ENCODE measurements around the gene FNIP1. TPM values are rescaled to one million over a fixed set of nuclear protein-coding genes. Genes with fewer than 3 reads are reported as not detected.

FNIP1 gene
- total and polyA plus RNA-seq, 9 of the 15 experiments (the other 6 are each of a cell fraction or from before 2014, with no cell fraction given), result 5.0 to 32.8 (median 18.4) TPM

DNA sequence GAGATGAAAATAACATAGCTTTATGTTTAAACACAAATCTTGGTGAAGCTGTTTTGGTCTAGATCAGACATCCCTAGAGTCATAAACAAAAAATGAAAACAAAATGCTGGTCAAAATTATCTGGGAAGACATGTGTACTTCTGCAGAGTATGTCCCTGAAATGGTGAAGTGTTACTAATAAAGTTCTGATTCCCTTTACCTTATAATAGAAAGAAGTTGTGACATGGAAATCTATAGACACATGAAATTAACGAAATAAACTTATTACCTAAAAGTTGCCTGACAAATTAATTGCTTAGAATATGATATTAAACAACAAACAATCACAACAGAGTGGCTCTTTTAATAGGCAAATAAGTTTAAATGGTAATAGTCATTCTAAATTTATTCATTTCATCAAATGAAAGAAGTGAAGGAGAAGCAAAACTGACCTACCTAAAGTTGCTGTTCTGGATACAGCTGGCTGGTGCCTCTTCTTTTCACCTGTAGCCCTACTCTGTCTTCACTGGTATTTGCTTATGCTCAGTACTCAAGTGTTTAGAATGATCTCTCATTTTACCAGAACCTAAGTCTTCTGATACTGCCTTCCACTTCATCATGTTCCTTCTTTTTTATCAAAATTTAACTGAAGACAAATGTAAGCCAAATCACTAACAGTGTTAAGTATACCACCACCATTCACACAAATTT is 38.8 kb downstream of the FNIP1 start:
- no peak for DNase-seq (ENCODE audit: extremely low read depth in 1 of 4, low spot score in 3 of 4)
- BruUV-seq (replicated peaks), result no TSS peak
- WGBS (ENCODE audit: insufficient coverage, low coverage, missing lambda C conversion rate), result 23% methylated on average over 1 of the region's 1 CpG
- H3K27ac ChIP-seq (ENCODE audit: extremely low read depth, low read depth, low read length), result peak overlapping the region; percentile 50; the same call in 2 of the 3 replicates
- ChIA-PET CTCF (ENCODE audit: low intra/inter-chr PET ratio) (no interaction called here), POLR2A (interaction anchor here (0.6 to 1.6 kb wide), 4 partner anchors 12 to 536 kb away, joined by 3 to 5 read pairs (median 4); no protein-coding TSS in a partner anchor)
- peaks cover 15 to 50% of the 10 kb centered on the region in 2 experiments; a peak in 4 of 5 replicates for H3K4me1 ChIP-seq (replicated peaks in 1 of 2; ENCODE audit: control insufficient read depth in 2 of 2, insufficient read depth in 2 of 2, low read length in 2 of 2)
- no peak for FAIRE-seq
- no peak for TF ChIP-seq RBFOX2 (IDR thresholded peaks at IDR 0.05; ENCODE audit: low read depth, low read length)
- TF ChIP-seq, protein P1, sequence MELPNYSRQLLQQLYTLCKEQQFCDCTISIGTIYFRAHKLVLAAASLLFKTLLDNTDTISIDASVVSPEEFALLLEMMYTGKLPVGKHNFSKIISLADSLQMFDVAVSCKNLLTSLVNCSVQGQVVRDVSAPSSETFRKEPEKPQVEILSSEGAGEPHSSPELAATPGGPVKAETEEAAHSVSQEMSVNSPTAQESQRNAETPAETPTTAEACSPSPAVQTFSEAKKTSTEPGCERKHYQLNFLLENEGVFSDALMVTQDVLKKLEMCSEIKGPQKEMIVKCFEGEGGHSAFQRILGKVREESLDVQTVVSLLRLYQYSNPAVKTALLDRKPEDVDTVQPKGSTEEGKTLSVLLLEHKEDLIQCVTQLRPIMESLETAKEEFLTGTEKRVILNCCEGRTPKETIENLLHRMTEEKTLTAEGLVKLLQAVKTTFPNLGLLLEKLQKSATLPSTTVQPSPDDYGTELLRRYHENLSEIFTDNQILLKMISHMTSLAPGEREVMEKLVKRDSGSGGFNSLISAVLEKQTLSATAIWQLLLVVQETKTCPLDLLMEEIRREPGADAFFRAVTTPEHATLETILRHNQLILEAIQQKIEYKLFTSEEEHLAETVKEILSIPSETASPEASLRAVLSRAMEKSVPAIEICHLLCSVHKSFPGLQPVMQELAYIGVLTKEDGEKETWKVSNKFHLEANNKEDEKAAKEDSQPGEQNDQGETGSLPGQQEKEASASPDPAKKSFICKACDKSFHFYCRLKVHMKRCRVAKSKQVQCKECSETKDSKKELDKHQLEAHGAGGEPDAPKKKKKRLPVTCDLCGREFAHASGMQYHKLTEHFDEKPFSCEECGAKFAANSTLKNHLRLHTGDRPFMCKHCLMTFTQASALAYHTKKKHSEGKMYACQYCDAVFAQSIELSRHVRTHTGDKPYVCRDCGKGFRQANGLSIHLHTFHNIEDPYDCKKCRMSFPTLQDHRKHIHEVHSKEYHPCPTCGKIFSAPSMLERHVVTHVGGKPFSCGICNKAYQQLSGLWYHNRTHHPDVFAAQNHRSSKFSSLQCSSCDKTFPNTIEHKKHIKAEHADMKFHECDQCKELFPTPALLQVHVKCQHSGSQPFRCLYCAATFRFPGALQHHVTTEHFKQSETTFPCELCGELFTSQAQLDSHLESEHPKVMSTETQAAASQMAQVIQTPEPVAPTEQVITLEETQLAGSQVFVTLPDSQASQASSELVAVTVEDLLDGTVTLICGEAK (IDR thresholded peaks at IDR 0.05), result peak; percentile 86
- TF ChIP-seq, protein P1 (CRISPR knock-in tag; IDR thresholded peaks at IDR 0.05), result peak; percentile 50; the same call in 1 of the 2 replicates
- H2AFZ ChIP-seq (ENCODE audit: low read depth, low read length), result no peak overlapping the region
- peaks cover 16% of the 10 kb centered on the region; the same call in 1 of the 2 replicates for H4K20me1 ChIP-seq (replicated peaks; ENCODE audit: control insufficient read depth, insufficient read depth, low read length)
- intact Hi-C loops (cut with micrococcal nuclease), result no loop called here
- peaks cover 100% of the 10 kb centered on the region for H3K79me2 ChIP-seq (ENCODE audit: control insufficient read depth, insufficient read depth, low read length)
- H3K27me3 ChIP-seq (ENCODE audit: control insufficient read depth in 2 of 2, insufficient read depth in 2 of 2, low read length in 2 of 2), result no peaks in the 10 kb centered on the region
- H3K9me1 ChIP-seq (ENCODE audit: control insufficient read depth, insufficient read depth, low read length), result no peaks in the 10 kb centered on the region
- ATAC-seq, result peak; percentile 50
- H3K4me3 ChIP-seq, result no peak overlapping the region
- peak overlapping the region; percentile 20; the same call in 1 of the 2 replicates for H3K4me2 ChIP-seq (ENCODE audit: insufficient read depth, low read length)
- peak overlapping the region in 1 of 2 experiments; percentile 17; a peak in 2 of 4 replicates for H3K9ac ChIP-seq (ENCODE audit: insufficient read depth in 1 of 2, low read depth in 2 of 2, low read length in 2 of 2)
- in situ Hi-C loops (cut with MboI), result no loop called here
- H3K9me3 ChIP-seq (replicated peaks; ENCODE audit: control insufficient read depth, insufficient read depth, low read depth, low read length), result no peaks in the 10 kb centered on the region
- peaks cover 3% of the 10 kb centered on the region; the same call in 2 of the 3 replicates for H3K36me3 ChIP-seq (ENCODE audit: control insufficient read depth, insufficient read depth, low read length)

Data from K562 (cell line).